ENCODE measurements around the gene CYP1A1. TPM values are rescaled to one million over a fixed set of nuclear protein-coding genes. Genes with fewer than 3 reads are reported as not detected.

The CYP1A1 gene
- total RNA-seq, 1 experiment from 2014 or later = 0.15 TPM

GRCh38 chr15:74727727-74728126 lies 2.4 kb upstream of the CYP1A1 start:
- Histone ChIP-seq H3K27ac (ENCODE audit: low read length) (no peak overlapping the region), H3K36me3 (ENCODE audit: control insufficient read depth, insufficient read depth, low read length) (no peaks in the 10 kb centered on the region), H3K4me1 (ENCODE audit: control insufficient read depth, insufficient read depth, low read length) (no peaks in the 10 kb centered on the region), H3K27me3 (ENCODE audit: control insufficient read depth, insufficient read depth, low read length) (peaks cover 2% of the 10 kb centered on the region; the same call in 1 of the 2 replicates), H3K9me3 (ENCODE audit: control insufficient read depth, insufficient read depth, low read depth, low read length) (no peaks in the 10 kb centered on the region), H3K4me3 (ENCODE audit: low read depth in 2 of 2, low read length in 2 of 2) (no peak overlapping the region)
- TF ChIP-seq, protein P1, sequence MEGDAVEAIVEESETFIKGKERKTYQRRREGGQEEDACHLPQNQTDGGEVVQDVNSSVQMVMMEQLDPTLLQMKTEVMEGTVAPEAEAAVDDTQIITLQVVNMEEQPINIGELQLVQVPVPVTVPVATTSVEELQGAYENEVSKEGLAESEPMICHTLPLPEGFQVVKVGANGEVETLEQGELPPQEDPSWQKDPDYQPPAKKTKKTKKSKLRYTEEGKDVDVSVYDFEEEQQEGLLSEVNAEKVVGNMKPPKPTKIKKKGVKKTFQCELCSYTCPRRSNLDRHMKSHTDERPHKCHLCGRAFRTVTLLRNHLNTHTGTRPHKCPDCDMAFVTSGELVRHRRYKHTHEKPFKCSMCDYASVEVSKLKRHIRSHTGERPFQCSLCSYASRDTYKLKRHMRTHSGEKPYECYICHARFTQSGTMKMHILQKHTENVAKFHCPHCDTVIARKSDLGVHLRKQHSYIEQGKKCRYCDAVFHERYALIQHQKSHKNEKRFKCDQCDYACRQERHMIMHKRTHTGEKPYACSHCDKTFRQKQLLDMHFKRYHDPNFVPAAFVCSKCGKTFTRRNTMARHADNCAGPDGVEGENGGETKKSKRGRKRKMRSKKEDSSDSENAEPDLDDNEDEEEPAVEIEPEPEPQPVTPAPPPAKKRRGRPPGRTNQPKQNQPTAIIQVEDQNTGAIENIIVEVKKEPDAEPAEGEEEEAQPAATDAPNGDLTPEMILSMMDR (IDR thresholded peaks at IDR 0.05) = no peak
- no peak for TF ChIP-seq TCF7L2 (IDR thresholded peaks at IDR 0.05; ENCODE audit: low read depth, low read length)
- no peak for TF ChIP-seq SIN3A (IDR thresholded peaks at IDR 0.05; ENCODE audit: borderline replicate concordance, insufficient read depth, low read depth, low read length)
- no peak for TF ChIP-seq POLR2AphosphoS5 (IDR thresholded peaks at IDR 0.05; ENCODE audit: low read depth, low read length)
- no peak for TF ChIP-seq REST (IDR thresholded peaks at IDR 0.05; ENCODE audit: insufficient read depth in 1 of 2, low read depth in 2 of 2, low read length in 1 of 2)
- ChIA-PET CTCF (interaction anchor here (1.2 kb wide), 1 partner anchor 40 kb away, joined by 5 read pairs; no protein-coding TSS in a partner anchor), POLR2A (no interaction called here)
- DNase-seq (ENCODE audit: low read depth, low spot score) = no peak
- in situ Hi-C loops (cut with HindIII; ENCODE audit: low pct_unique_long_range_greater_than_20kb, low sequenced_read_pairs) = no loop called here
- no TSS peak for BruUV-seq (replicated peaks)
- no peak for ATAC-seq
- intact Hi-C loops (cut with micrococcal nuclease; ENCODE audit: unreplicated experiment) = no loop called here

DNA sequence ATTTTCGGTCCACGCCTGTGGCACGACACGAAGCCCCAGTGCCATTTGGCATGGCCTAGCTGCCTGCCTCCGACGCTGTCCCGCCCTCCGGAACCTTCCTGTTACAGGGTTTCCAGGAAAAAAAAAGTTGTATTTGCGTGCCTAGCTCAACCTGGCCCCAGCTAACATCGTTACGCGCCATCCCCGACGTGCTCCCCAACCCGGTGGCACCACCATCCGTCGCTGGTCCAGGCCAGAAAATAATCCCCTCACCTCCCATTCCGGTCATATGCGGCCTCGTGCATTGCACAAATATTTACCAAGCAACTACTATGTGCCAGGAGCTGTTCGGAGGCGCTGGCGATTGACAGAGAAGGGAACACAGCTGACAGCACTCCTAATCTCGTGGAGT lies 1.4 kb upstream of the CYP1A1 start:
- in situ Hi-C loops (cut with HindIII; ENCODE audit: low pct_unique_long_range_greater_than_20kb, low sequenced_read_pairs) (no loop called here), intact Hi-C loops (cut with micrococcal nuclease; ENCODE audit: unreplicated experiment) (no loop called here)
- H3K27me3 ChIP-seq (ENCODE audit: control insufficient read depth, insufficient read depth, low read length) = peaks cover 2% of the 10 kb centered on the region; the same call in 1 of the 2 replicates
- H3K27ac ChIP-seq (ENCODE audit: low read length) = no peak overlapping the region
- ChIA-PET POLR2A (no interaction called here), CTCF (no interaction called here)
- no peak for DNase-seq (ENCODE audit: low read depth, low spot score)
- no peaks in the 10 kb centered on the region for H3K9me3 ChIP-seq (ENCODE audit: control insufficient read depth, insufficient read depth, low read depth, low read length)
- BruUV-seq (replicated peaks) = no TSS peak
- H3K36me3 ChIP-seq (ENCODE audit: control insufficient read depth, insufficient read depth, low read length) = no peaks in the 10 kb centered on the region
- no peak overlapping the region for H3K4me3 ChIP-seq (ENCODE audit: low read depth in 2 of 2, low read length in 2 of 2)
- ATAC-seq = no peak
- H3K4me1 ChIP-seq (ENCODE audit: control insufficient read depth, insufficient read depth, low read length) = no peaks in the 10 kb centered on the region
- no peak for TF ChIP-seq POLR2AphosphoS5 (IDR thresholded peaks at IDR 0.05; ENCODE audit: low read depth, low read length)
- no peak for TF ChIP-seq SIN3A (IDR thresholded peaks at IDR 0.05; ENCODE audit: borderline replicate concordance, insufficient read depth, low read depth, low read length)
- TF ChIP-seq, protein P1 (IDR thresholded peaks at IDR 0.05) = no peak
- no peak for TF ChIP-seq TCF7L2 (IDR thresholded peaks at IDR 0.05; ENCODE audit: low read depth, low read length)
- no peak for TF ChIP-seq REST (IDR thresholded peaks at IDR 0.05; ENCODE audit: insufficient read depth in 1 of 2, low read depth in 2 of 2, low read length in 1 of 2)

All from Panc1 (cell line).